Neural progenitor cell (in vitro differentiated cells): ENCODE measurements around the gene NSUN3. TPM values are rescaled to one million over a fixed set of nuclear protein-coding genes. Genes with fewer than 3 reads are reported as not detected.

Source experiments
- DNase-seq: peaks from one replicate; pipeline ENCODE4 v3.0.0-alpha.2; 2016; ENCODE audit warnings: low spot score
- H2AFZ ChIP-seq: fragments of 200-600 bp; sonication (generic); replicated peaks from 2 replicates; pipeline ENCODE4 v1.6.1; 2016; ENCODE audit warnings: antibody characterized with exemption
- H3F3A ChIP-seq: fragments of 200-600 bp; sonication (generic); 2 replicates; pipeline ENCODE4 v1.6.1; 2016; ENCODE audit warnings: antibody characterized with exemption, low read depth
- H3K27ac ChIP-seq: fragments of 200-600 bp; sonication (generic); 2 replicates; pipeline ENCODE4 v1.5.1; 2016; ENCODE audit warnings: mild to moderate bottlenecking
- H3K27me3 ChIP-seq: fragments of 200-600 bp; sonication (generic); 2 replicates; pipeline ENCODE4 v1.6.1; 2016; ENCODE audit warnings: mild to moderate bottlenecking, moderate library complexity
- H3K36me3 ChIP-seq: fragments of 200-600 bp; sonication (generic); 2 replicates; pipeline ENCODE4 v1.5.1; 2016
- H3K4me1 ChIP-seq: fragments of 200-600 bp; sonication (generic); 2 replicates; pipeline ENCODE4 v1.6.1; 2016; ENCODE audit warnings: mixed run types
- H3K4me2 ChIP-seq: fragments of 200-600 bp; sonication (generic); 2 replicates; pipeline ENCODE4 v1.6.1; 2016
- H3K4me3 ChIP-seq: fragments of 200-600 bp; sonication (generic); 2 replicates; pipeline ENCODE4 v1.5.1; 2016
- H3K79me2 ChIP-seq: fragments of 200-600 bp; sonication (generic); 2 replicates; pipeline ENCODE4 v1.6.1; 2016; ENCODE audit warnings: low read depth
- H3K9ac ChIP-seq: fragments of 200-600 bp; sonication (generic); 2 replicates; pipeline ENCODE4 v1.6.1; 2016
- H3K9me3 ChIP-seq: fragments of 200-600 bp; sonication (generic); 2 replicates; pipeline ENCODE4 v1.5.1; 2016; ENCODE audit warnings: low read depth
- H4K20me1 ChIP-seq: fragments of 200-600 bp; sonication (generic); 2 replicates; pipeline ENCODE4 v1.6.1; 2016; ENCODE audit warnings: low read depth
- H3K27ac Mint-ChIP-seq: 3 replicates; pipeline ENCODE4 v1.8.0; 2021; ENCODE audit warnings: mixed read lengths
- H3K27me3 Mint-ChIP-seq: 2 replicates; pipeline ENCODE4 v1.8.0; 2022; ENCODE audit warnings: low read depth, mild to moderate bottlenecking, inconsistent platforms, moderate library complexity, mixed read lengths; ENCODE audit not compliant: insufficient read depth
- H3K36me3 Mint-ChIP-seq: 3 replicates; pipeline ENCODE4 v1.8.0; 2021; ENCODE audit warnings: mixed read lengths
- H3K4me1 Mint-ChIP-seq: 3 replicates; pipeline ENCODE4 v1.8.0; 2021; ENCODE audit warnings: mixed read lengths
- H3K4me3 Mint-ChIP-seq: 3 replicates; pipeline ENCODE4 v1.8.0; 2021; ENCODE audit warnings: mild to moderate bottlenecking, moderate library complexity, mixed read lengths
- H3K9me3 Mint-ChIP-seq: 3 replicates; pipeline ENCODE4 v1.8.0; 2020; ENCODE audit warnings: mixed read lengths
- CTCF ChIP-seq: fragments of 200-600 bp; sonication (generic); IDR thresholded peaks from 2 replicates; pipeline ENCODE4 v1.5.1; 2017; ENCODE audit warnings: antibody characterized with exemption, mild to moderate bottlenecking
- EZH2 ChIP-seq: fragments of 200-600 bp; sonication (generic); IDR thresholded peaks from 2 replicates; pipeline ENCODE4 v1.6.1; 2017; ENCODE audit warnings: antibody characterized with exemption, mild to moderate bottlenecking, moderate library complexity
- EZH2phosphoT487 ChIP-seq: fragments of 200-600 bp; sonication (generic); IDR thresholded peaks from 2 replicates; pipeline ENCODE4 v1.6.1; 2017; ENCODE audit warnings: antibody characterized with exemption
- total RNA-seq: library from RNA; depleted of rRNA; stranded (reverse); fragments of >200 nt; gene quantifications from 2 replicates; pipeline ENCODE4 v1.2.3, GENCODE V29; 2015; ENCODE audit warnings: low replicate concordance

Gene NSUN3
- total RNA-seq, 1 donor from 2014 or later = 22.3 TPM

GRCh38 chr3:94095111-94095510, 32.2 kb downstream of the NSUN3 start:
- H3K27ac ChIP-seq = no peak overlapping the region
- no peaks in the 10 kb centered on the region for H3K9me3 ChIP-seq
- H3K27me3 Mint-ChIP-seq = no peaks in the 10 kb centered on the region
- no peak for TF ChIP-seq EZH2phosphoT487
- TF ChIP-seq CTCF = no peak
- no peak for TF ChIP-seq EZH2
- no peaks in the 10 kb centered on the region for H3K79me2 ChIP-seq
- no peaks in the 10 kb centered on the region for H3K36me3 ChIP-seq
- no peak overlapping the region for H2AFZ ChIP-seq
- H3K36me3 Mint-ChIP-seq = peaks cover 16% of the 10 kb centered on the region
- DNase-seq = no peak
- no peaks in the 10 kb centered on the region for H3K4me1 Mint-ChIP-seq
- H3K27ac Mint-ChIP-seq = no peak overlapping the region
- H3K9me3 Mint-ChIP-seq = no peaks in the 10 kb centered on the region
- no peak overlapping the region for H3K4me3 Mint-ChIP-seq
- H3K4me1 ChIP-seq = no peaks in the 10 kb centered on the region
- no peak overlapping the region for H3K9ac ChIP-seq
- no peak overlapping the region for H3K4me3 ChIP-seq
- no peaks in the 10 kb centered on the region for H3K27me3 ChIP-seq
- H4K20me1 ChIP-seq = no peaks in the 10 kb centered on the region
- H3K4me2 ChIP-seq = no peak overlapping the region
- H3F3A ChIP-seq = no peaks in the 10 kb centered on the region

DNA sequence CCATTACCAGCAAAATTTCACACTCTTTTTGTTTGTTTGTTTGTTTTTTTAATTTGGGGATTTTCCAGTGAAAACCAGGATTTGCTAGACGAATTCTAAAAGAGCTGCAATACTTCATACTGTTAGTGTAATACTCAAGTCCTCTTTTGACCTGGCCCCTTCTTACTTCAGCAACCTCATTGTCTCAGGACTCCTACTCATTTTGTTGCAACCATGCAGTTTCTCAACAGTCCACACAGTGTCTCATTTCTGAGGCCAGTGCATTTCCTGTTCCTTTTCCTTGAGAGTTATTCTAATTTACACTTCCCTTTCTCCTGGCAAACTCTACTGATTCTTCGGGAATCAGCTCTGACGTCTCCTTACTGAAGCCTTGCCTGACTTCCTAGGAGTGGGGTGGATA, 35.6 kb downstream of the NSUN3 start:
- no peaks in the 10 kb centered on the region for H3F3A ChIP-seq
- no peaks in the 10 kb centered on the region for H3K27me3 ChIP-seq
- H3K4me1 ChIP-seq = no peaks in the 10 kb centered on the region
- H3K27ac Mint-ChIP-seq = no peak overlapping the region
- no peak overlapping the region for H2AFZ ChIP-seq
- no peak overlapping the region for H3K4me3 ChIP-seq
- H3K4me2 ChIP-seq = no peak overlapping the region
- DNase-seq = no peak
- H3K36me3 ChIP-seq = no peaks in the 10 kb centered on the region
- no peak overlapping the region for H3K27ac ChIP-seq
- no peaks in the 10 kb centered on the region for H3K79me2 ChIP-seq
- H3K27me3 Mint-ChIP-seq = no peaks in the 10 kb centered on the region
- H3K9me3 Mint-ChIP-seq = no peaks in the 10 kb centered on the region
- H3K4me3 Mint-ChIP-seq = no peak overlapping the region
- H3K4me1 Mint-ChIP-seq = no peaks in the 10 kb centered on the region
- TF ChIP-seq EZH2phosphoT487 (no peak), EZH2 (no peak), CTCF (no peak)
- peaks cover 14% of the 10 kb centered on the region for H3K36me3 Mint-ChIP-seq
- no peaks in the 10 kb centered on the region for H4K20me1 ChIP-seq
- H3K9me3 ChIP-seq = no peaks in the 10 kb centered on the region
- no peak overlapping the region for H3K9ac ChIP-seq

DNA sequence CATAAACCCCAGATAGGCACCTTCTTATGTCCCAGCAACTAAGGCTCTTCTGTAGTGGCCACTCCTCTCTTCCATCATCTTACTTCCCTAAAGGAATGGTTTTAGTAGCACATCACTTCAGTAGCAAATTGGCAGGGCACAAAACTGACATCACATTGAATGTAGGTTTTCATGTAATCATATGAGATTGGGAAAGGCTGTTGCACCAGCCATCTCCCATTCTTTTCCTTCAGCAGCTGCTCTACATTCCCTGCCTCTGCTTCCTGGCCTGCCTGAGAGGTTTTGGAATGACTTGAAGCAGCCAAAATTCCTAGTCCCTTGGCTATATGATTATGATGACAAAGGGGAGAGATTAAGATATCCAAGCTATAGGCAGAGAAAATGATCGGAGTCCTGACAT, 36.5 kb downstream of the NSUN3 start:
- Histone ChIP-seq H3K4me3 (no peak overlapping the region), H4K20me1 (no peaks in the 10 kb centered on the region), H3K79me2 (no peaks in the 10 kb centered on the region), H3F3A (no peaks in the 10 kb centered on the region), H3K27me3 (no peaks in the 10 kb centered on the region), H3K36me3 (no peaks in the 10 kb centered on the region), H2AFZ (no peak overlapping the region), H3K27ac (no peak overlapping the region), H3K4me2 (no peak overlapping the region), H3K9ac (no peak overlapping the region), H3K9me3 (no peaks in the 10 kb centered on the region), H3K4me1 (no peaks in the 10 kb centered on the region)
- DNase-seq = no peak
- no peaks in the 10 kb centered on the region for H3K27me3 Mint-ChIP-seq
- no peak for TF ChIP-seq EZH2phosphoT487
- TF ChIP-seq CTCF = no peak
- no peak for TF ChIP-seq EZH2
- H3K36me3 Mint-ChIP-seq = peaks cover 14% of the 10 kb centered on the region
- H3K4me1 Mint-ChIP-seq = no peaks in the 10 kb centered on the region
- H3K9me3 Mint-ChIP-seq = no peaks in the 10 kb centered on the region
- no peak overlapping the region for H3K4me3 Mint-ChIP-seq
- H3K27ac Mint-ChIP-seq = no peak overlapping the region

- no peak overlapping the region for H3K4me3 ChIP-seq
- no peaks in the 10 kb centered on the region for H3K36me3 ChIP-seq
- no peak for DNase-seq
- Mint-ChIP-seq H3K27ac (no peak overlapping the region), H3K4me1 (no peaks in the 10 kb centered on the region), H3K4me3 (no peak overlapping the region), H3K27me3 (no peaks in the 10 kb centered on the region), H3K36me3 (peaks cover 11% of the 10 kb centered on the region), H3K9me3 (no peaks in the 10 kb centered on the region)
- H2AFZ ChIP-seq = no peak overlapping the region
- H3K79me2 ChIP-seq = no peaks in the 10 kb centered on the region
- no peaks in the 10 kb centered on the region for H3K4me1 ChIP-seq
- no peak overlapping the region for H3K27ac ChIP-seq
- no peaks in the 10 kb centered on the region for H3K9me3 ChIP-seq
- H3K9ac ChIP-seq = no peak overlapping the region
- TF ChIP-seq EZH2phosphoT487 (no peak), EZH2 (no peak), CTCF (peak; percentile 35)
- no peaks in the 10 kb centered on the region for H3K27me3 ChIP-seq
- H3K4me2 ChIP-seq = no peak overlapping the region
- H4K20me1 ChIP-seq = no peaks in the 10 kb centered on the region
- no peaks in the 10 kb centered on the region for H3F3A ChIP-seq
Measured at GRCh38 chr3:94101860-94102259, 39.0 kb downstream of the NSUN3 start.
